Colonic mucosa (tissue), 4 donors: ENCODE results near the gene KIF13A. TPM values are rescaled to one million over a fixed set of nuclear protein-coding genes. Genes with fewer than 3 reads are reported as not detected.
"Not testable (repeated sequence)": the region's sequence is repeated elsewhere in the genome, so short reads cannot be mapped to it uniquely, and the experiment has no call there.

ENCODE experiments used
- DNase-seq: peaks from one replicate; pipeline ENCODE4 v3.0.0-alpha.2; 2020
- H3K27ac ChIP-seq: fragments of 200-600 bp; one replicate; pipeline ENCODE4 v1.8.0; 2021
- H3K27me3 ChIP-seq: fragments of 200-600 bp; one replicate; pipeline ENCODE4 v1.8.0; 2021
- H3K36me3 ChIP-seq: fragments of 200-600 bp; one replicate; pipeline ENCODE4 v1.8.0; 2021
- H3K4me1 ChIP-seq: fragments of 200-600 bp; one replicate; pipeline ENCODE4 v1.8.0; 2021; ENCODE audit warnings: mild to moderate bottlenecking
- H3K4me3 ChIP-seq: fragments of 200-600 bp; one replicate; pipeline ENCODE4 v1.8.0; 2021
- H3K9ac ChIP-seq, 2 donors: one replicate each; pipeline ENCODE4 v1.7.0; 2013; ENCODE audit warnings: control low read depth in 2 of 2, low read depth in 2 of 2, low read length in 2 of 2
- H3K9me3 ChIP-seq: fragments of 200-600 bp; one replicate; pipeline ENCODE4 v1.8.0; 2021
- CTCF ChIP-seq: fragments of 200-600 bp; IDR thresholded peaks from one replicate; pipeline ENCODE4 v1.8.0; 2022; ENCODE audit warnings: antibody characterized with exemption, mild to moderate bottlenecking
- intact Hi-C: fragments of 100-400 bp; cut with DNase I; formaldehyde crosslinking; loops from one replicate; pipeline ENCODE4 v1.14.1; 2022
- total RNA-seq, 2 donors: library from RNA; stranded (reverse); fragmentation: NEBNext Ultra II Directional in 1 of 2; extraction: Animal tissue kit (Norgen Biotek cat#: 25700) in 1 of 2; gene quantifications; one replicate each; pipeline ENCODE4 v1.2.1, GENCODE V29; 2021
- donor health status: healthy.
- donor health status: DM: no; HTN: no; CAD: no.
- donor health status: DM: no; HTN: no; CAD: no.

Gene KIF13A
- total RNA-seq, 2 donors from 2014 or later = 43.7 to 54.0 TPM

- H3K9me3 ChIP-seq = no peaks in the 10 kb centered on the region
- DNase-seq = no peak
- no peak overlapping the region for H3K27ac ChIP-seq
- intact Hi-C loops = no loop called here
- H3K27me3 ChIP-seq = no peaks in the 10 kb centered on the region
- no peak overlapping the region for H3K4me3 ChIP-seq
- TF ChIP-seq CTCF = no peak
- no peaks in the 10 kb centered on the region for H3K36me3 ChIP-seq
- no peak overlapping the region for H3K9ac ChIP-seq
- H3K4me1 ChIP-seq = no peaks in the 10 kb centered on the region
Observed at GRCh38 chr6:17919496-17919895, 67.9 kb downstream of the KIF13A start.

- DNase-seq = no peak
- H3K27me3 ChIP-seq = no peaks in the 10 kb centered on the region
Observed at GRCh38 chr6:17917837-17918763, 69.3 kb downstream of the KIF13A start.

GRCh38 chr6:17914651-17915050 is 72.8 kb downstream of the KIF13A start:
- no peak for TF ChIP-seq CTCF
- H3K4me3 ChIP-seq = no peak overlapping the region

More at GRCh38 chr6:17917837-17918763, 69.3 kb downstream of the KIF13A start:
- Histone ChIP-seq H3K27ac (no peak overlapping the region), H3K4me1 (no peaks in the 10 kb centered on the region), H3K4me3 (no peak overlapping the region), H3K9me3 (no peaks in the 10 kb centered on the region), H3K9ac (no peak overlapping the region), H3K36me3 (no peaks in the 10 kb centered on the region)
- no peak for TF ChIP-seq CTCF
- intact Hi-C loops = no loop called here

GRCh38 chr6:17912521-17912920 is 74.9 kb downstream of the KIF13A start:
- Histone ChIP-seq H3K27me3 (no peaks in the 10 kb centered on the region), H3K4me1 (no peaks in the 10 kb centered on the region), H3K36me3 (no peaks in the 10 kb centered on the region), H3K9ac (no peak overlapping the region), H3K27ac (no peak overlapping the region), H3K9me3 (no peaks in the 10 kb centered on the region), H3K4me3 (no peak overlapping the region)
- no peak for DNase-seq
- TF ChIP-seq CTCF = no peak
- intact Hi-C loops = no loop called here

More at GRCh38 chr6:17914651-17915050, 72.8 kb downstream of the KIF13A start:
- no peaks in the 10 kb centered on the region for H3K4me1 ChIP-seq
- H3K9ac ChIP-seq = no peak overlapping the region
- H3K27ac ChIP-seq = no peak overlapping the region
- no peaks in the 10 kb centered on the region for H3K27me3 ChIP-seq
- intact Hi-C loops = no loop called here
- DNase-seq = no peak
- no peaks in the 10 kb centered on the region for H3K36me3 ChIP-seq
- no peaks in the 10 kb centered on the region for H3K9me3 ChIP-seq

- H3K9ac ChIP-seq, H3K4me3 ChIP-seq, H3K27me3 ChIP-seq, H3K36me3 ChIP-seq, H3K9me3 ChIP-seq, H3K27ac ChIP-seq, DNase-seq, intact Hi-C loops, H3K4me1 ChIP-seq: not testable (repeated sequence)
Observed at GRCh38 chr6:17911656-17912055, 75.8 kb downstream of the KIF13A start.

GRCh38 chr6:17910189-17910588 is 77.2 kb downstream of the KIF13A start:
- Histone ChIP-seq H3K9me3 (no peaks in the 10 kb centered on the region), H3K27ac (no peak overlapping the region), H3K36me3 (no peaks in the 10 kb centered on the region), H3K4me1 (no peaks in the 10 kb centered on the region), H3K4me3 (no peak overlapping the region), H3K9ac (no peak overlapping the region), H3K27me3 (no peaks in the 10 kb centered on the region)
- intact Hi-C loops = no loop called here
- no peak for DNase-seq
- TF ChIP-seq CTCF = no peak
